ENCODE measurements around the gene MVD.

MVD gene

DNA sequence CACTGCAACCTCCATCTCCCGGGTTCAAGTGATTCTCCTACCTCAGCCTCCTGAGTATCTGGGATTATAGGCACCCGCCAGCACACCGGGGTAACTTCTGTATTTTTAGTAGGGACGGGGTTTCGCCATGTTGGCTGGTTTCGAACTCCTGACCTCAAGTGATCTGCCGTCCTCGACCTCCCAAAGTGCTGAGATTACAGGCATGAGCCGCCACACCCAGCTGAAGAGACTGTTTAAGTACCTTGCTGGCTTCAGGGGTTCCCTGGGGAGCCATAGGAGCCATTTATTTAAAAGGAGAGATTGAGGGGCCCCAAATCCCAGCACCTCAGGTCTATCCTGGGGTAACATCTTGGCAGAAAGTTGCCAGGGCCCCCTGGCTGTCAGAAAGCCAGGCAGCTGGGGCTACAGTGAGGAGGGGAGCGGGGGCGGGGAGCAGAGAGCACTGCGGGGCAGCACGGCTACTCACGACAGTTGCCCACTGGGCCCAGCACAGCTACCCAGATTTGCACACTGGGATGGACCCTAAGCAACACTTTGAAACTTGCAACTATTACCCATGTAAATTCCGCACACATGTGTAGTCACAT, 21.8 kb upstream of the MVD start:
- in situ Hi-C loops (cut with HindIII; ENCODE audit: low sequenced_read_pairs) = no loop called here

DNA sequence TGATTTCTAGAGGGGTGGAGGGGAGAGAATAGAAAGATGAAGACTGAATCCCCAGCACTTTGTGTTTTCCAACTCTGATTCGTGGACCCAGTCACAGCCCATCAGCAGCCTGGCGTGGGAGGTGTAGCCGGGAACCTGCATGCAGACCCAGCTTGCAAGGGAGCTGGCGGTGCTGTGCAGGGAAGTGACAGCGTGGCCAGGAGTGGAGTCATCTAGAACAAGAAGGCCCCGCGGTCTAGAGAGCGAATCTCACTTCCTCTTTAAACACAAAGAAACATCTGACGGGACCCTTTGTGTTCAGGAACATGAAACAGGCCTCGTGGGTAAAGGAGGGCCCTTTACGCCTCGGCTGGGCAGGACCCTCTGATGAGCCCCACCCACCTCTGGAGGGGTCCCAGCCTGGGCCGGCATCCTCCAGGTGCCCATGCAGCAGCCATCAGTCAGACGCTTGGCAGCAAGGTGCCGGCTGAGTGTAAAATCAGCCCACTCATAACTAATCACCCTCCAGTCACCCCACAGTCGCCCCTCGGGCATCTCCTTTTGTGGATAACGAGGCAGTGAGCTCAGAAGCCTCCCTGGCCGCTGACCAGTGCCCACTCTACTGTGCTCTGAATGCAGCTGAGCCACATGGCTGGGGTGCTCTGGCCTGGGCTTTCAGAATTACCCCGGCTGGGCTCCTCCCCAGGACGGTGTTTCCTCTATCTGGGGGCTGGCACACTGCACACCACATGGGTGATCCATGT, 19.0 kb upstream of the MVD start:
- in situ Hi-C loops (cut with HindIII; ENCODE audit: low sequenced_read_pairs) = no loop called here

DNA sequence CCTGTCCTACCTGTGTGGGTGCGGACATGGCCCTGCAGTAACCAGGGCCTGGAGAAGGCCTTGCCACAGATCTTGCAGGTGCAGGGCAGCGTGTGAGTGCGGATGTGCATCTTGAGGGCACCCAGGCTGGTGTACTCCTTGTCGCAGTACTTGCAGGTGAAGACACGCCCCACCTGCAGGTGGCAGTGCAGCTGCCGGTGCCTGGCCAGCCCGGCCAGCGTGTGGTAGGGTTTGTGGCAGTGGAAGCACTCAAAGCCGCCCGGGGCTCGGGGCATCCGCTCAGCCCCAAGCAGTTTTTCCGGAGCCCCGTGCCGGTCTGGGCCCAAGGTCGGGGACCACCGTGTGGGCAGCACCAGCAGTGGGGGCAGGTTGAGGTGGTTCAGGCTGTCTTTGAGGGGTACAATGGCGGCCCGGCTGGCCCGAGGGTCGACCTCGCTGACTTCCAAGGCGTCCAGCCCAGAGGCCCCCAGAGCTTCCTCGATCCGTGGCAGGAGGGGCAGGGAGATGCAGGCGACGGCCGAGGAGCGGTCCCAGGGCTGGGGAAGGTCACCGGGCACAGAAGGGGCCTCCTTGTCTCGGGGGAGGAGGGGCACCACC, 18.3 kb upstream of the MVD start:
- in situ Hi-C loops (cut with HindIII; ENCODE audit: low sequenced_read_pairs) = no loop called here

DNA sequence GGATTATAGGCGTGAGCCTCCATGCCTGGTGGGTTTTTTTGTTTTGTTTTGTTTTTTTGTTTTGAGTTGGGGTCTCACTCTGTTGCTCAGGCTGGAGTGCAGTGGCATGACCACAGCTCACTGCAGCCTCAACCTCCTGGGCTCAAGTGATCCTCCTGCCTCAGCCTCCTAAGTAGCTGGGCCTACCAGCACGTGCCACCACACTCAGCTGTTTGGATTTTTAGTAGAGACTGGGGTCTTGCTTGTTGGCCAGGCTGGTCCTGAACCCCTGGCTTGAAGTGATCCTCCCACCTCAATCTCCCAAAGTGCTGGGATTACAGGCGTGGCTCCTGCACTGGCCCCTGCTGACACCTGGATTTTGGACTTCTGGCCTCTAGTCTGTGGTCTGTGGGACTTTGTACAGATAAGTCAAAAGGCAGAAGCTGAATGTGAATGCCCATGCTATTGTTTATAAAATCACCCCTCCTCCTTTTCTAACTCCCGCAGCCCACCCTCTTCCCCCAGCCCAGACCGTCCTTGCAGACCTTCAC, 17.7 kb upstream of the MVD start:
- in situ Hi-C loops (cut with HindIII; ENCODE audit: low sequenced_read_pairs) = no loop called here

DNA sequence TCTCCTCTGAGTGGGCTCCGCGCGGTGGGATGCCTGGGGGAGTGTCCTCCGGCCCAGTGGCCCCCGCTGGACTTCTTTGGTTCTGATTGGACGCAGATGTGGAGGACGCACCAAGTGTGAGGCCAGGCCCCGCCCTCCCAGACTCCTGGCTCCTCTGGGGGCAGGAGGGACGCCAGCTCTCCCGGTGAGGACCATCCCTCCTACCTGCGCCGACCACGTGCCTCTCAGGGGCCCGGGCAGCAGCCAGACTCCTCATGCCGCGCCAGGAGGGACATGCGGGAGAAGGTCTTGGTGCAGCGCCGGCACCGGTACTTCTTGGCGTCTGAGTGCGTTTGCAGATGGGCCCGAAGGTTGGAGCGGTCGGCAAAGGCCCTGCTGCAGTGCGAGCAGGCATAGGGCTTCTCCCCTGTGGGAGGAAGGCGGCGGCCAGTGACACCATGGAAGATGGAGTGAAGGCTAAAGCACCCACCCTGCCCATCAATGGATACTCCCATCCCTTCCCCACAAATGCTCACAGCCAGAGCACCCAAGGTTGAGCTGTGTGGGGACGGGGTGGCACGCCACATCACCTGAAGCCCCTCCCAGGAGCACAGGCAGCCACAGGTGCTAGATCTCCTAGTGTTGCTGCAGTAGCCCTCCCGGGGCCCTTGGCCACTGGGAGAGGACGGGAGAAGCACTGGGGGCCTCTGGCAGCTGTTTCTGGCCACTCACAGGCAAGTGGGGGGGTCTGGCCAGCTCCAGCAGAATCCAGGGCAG, 15.5 kb upstream of the MVD start:
- in situ Hi-C loops (cut with HindIII; ENCODE audit: low sequenced_read_pairs) = loop anchor here (5.0 kb wide), 2 partner anchors 36 to 109 kb away; partner anchors contain the start of gene PIEZO1

DNA sequence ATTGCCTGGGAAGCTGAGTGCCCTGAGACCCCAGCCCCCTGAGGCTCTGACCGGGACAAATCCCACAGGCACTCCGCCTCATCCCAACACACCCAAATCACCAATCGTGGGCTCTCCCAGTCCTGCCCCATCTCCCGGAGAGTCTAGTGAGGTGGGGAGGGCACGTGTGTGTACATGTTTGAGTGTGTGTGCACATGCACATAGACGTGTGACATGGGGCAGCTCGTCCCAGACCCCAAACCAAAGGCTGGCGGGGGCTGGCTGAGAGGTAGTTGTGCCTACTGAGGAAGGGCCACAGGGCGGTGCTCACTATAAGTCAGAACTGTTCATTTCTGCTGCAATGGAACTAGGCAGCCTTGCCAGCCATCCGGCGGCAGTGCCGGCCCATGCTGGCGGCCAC, 14.8 kb upstream of the MVD start:
- in situ Hi-C loops (cut with HindIII; ENCODE audit: low sequenced_read_pairs) = loop anchor here (5.0 kb wide), 2 partner anchors 35 to 110 kb away; partner anchors contain the start of gene PIEZO1

DNA sequence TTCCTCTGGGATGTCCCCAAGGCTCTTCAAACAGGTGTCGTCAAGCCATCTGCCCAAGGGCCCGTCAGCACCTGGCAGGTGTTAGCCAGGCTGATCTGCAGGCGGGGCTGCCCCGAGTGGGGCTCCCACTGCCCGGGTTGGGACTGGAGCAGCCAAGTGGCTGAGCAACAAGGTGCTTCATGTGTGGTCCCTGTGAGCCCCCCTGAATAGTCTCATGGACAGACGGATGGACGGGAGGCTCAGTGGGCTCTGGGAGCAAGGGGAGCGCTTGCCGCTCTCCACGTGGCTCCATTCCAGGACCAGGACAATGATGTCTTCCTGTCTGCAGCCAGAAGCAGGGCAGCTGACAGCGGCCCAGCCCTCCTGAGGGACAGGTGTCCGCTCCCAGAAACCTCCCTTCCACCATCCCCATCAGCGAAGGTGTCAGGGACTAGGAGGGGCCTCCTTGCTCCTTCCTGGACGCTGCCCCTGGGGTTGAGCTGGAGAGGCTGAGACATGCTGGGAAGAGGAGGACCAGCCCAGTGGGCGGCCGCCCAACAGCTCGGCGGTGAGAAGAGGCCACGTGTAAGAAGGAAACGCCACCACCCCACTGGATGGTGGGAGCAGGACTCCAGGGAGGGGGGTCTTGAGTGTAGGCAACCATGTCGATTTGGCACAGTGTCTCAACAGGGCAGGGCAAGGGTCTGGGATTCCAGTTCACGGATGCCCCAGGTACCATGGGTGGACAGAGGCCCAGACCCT, 13.8 kb upstream of the MVD start:
- in situ Hi-C loops (cut with HindIII; ENCODE audit: low sequenced_read_pairs) = loop anchor here (5.0 kb wide), 2 partner anchors 34 to 111 kb away; partner anchors contain the start of gene PIEZO1

DNA sequence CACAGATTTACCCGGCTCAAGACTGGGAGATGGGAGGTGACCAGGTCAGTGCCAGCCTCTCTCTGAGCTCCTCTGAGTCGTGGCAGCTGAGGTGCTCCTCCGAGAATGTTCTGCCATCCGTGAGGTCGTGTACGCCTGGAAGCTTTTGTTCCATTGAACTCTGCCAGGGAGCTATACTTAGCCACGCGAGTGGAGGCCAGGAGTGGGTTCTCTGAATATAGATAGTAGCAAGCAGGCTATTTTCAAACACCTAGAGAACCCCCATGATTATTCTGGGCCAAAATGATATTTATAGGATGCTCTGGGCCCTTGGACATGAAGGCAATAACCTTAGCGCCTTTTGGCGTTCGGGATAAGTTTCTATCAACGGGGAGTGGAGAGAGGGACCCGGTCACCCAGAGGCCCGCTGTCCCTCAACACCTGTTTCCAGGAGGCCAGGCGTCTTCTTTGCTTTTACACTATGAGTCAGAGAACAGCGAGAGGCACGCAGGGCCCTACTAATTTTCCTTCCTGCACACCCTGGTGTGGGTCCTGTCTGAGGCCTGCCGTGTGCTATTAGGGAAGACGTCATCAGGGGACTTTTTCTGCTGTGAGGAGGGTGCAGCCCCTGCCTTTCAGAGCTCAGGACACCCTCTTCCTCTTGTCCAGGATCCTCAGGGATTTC, 11.0 kb upstream of the MVD start:
- in situ Hi-C loops (cut with HindIII; ENCODE audit: low sequenced_read_pairs) = no loop called here

DNA sequence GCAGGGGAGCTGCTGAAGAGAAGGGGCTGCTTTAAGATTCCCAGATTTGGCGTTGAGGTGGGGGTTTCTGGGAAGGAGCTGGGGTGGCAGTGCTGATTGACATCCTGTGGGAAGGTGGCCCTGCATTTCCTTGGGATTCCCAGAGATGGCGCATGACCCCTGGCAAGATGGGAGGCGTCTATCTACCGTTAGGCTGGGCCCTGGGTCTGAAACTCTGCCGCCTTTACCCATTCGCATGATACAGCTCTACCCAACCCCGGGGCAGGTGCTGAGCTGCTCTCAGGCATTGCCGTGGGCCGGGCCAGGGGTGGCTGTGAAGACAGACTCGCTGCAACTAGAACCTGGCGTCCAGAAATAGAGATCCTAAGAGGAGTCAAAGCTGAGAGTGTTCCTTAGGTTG, 9.9 kb upstream of the MVD start:
- in situ Hi-C loops (cut with HindIII; ENCODE audit: low sequenced_read_pairs) = no loop called here

DNA sequence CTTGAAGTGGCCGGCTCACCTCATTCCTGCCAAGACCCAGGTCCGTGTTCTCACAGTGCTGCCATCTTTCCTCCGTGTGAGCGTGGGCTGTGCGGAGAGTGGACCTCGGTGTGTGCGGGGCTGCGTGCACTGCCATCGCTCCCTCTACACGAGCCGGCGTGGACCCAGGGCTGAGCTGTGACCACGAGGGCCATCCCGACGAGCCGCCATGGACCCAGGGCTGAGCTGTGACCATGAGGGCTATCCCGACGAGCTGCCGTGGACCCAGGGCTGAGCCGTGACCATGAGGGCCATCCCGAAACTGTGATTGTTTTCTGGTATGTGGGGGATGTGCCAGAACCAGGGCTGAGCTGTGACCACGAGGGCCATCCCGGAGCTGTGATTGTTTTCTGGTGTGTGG, 8.9 kb upstream of the MVD start:
- in situ Hi-C loops (cut with HindIII; ENCODE audit: low sequenced_read_pairs) = no loop called here

DNA sequence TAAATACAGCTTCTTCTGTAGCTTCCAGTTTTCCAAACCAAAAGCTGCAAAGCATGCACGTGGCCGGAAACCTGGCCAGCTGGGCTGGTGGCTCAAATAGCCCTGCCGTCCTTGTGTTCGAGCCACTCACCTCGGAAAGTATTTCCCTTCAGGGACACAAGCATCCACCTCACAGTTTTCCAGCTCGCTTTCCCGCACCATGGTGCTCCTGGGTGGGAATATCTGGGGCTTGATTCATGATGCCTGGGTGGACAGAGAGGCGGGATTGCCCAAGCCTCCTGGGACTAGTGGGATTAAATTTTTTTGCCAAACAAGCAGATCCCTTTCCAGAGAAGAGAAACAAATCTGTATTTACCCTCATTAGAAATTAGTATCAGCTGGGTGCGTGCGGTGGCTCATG, 7.1 kb upstream of the MVD start:
- in situ Hi-C loops (cut with HindIII; ENCODE audit: low sequenced_read_pairs) = loop anchor here (5.0 kb wide), 1 partner anchor 83 kb away; no protein-coding TSS in a partner anchor

DNA sequence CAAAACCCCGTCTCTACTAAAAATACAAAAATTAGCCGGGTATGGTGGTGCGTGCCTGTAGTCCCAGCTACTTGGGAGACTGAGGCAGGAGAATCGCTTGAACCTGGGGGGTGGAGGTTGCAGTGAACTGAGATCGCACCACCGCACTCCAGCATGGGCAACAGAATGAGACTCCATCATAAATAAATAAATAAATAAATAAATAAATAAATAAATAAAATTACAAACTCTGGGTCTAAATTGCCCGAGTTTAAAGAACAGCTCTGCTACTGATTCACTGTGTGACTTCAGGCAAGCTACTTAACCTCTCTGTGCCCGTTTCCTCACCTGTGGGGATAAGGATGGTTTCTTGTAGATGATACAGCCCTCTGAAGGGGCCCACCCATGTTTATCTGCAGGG, 6.6 kb upstream of the MVD start:
- in situ Hi-C loops (cut with HindIII; ENCODE audit: low sequenced_read_pairs) = loop anchor here (5.0 kb wide), 1 partner anchor 82 kb away; no protein-coding TSS in a partner anchor

DNA sequence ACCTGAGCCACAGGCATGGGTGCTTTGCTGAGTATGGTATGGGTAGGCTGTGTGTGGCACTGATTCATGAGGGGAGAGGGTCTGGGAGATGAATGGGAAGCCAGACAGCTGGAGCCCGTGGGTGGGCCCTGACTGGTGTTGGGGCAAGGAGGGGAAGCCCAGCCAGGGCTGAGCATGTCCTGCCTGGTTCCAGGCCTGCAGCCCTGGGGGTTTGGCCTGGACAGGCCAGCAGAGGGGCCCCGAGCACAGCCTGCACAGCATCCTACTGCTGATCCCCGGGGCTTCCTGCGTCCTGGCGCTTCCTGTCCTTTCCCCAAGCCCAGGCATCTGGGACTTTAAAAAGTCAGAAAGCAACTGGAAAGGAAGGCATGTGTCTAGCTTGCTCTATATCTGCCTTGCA, 4.6 kb upstream of the MVD start:
- in situ Hi-C loops (cut with HindIII; ENCODE audit: low sequenced_read_pairs) = loop anchor here (5.0 kb wide), 1 partner anchor 80 kb away; no protein-coding TSS in a partner anchor

DNA sequence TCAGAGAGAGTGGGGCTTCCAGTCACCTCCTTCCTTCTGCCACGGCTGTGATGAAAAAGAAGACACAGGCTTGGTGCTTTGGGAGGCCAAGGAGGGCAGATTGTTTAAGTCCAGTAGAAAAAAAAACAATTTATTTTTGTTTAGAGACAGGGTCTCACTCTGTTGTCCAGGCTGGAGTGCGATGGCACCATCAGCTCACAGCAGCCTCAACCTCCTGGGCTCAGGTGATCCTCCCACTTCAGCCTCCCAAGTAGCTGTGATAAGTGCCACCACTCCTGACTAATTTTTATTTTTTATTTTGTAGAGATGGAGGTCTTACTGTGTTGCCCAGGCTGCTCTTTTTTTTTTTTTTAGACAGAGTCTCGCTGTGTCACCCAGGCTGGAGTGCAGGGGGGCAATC, 2.7 kb upstream of the MVD start:
- in situ Hi-C loops (cut with HindIII; ENCODE audit: low sequenced_read_pairs) = loop anchor here (5.0 kb wide), 1 partner anchor 78 kb away; no protein-coding TSS in a partner anchor

DNA sequence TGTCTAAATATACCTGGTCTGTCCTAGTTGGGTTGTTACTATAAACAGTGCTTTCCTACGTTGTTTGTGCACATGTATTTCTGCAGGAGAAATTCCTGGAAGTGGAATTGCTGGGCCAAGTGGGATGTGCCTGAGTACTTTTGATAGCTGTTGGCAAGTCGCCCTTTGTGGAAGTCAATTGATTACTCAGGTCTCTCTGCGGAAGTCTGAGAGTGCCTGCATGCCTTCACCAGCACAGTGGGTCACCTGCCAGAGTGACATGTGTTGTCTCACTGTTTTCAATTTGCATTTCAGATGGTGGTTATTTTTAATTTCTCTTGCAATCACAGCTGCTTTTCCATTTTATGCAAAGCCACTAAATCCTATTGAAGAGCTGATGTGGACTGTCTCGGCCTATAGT, 2.3 kb upstream of the MVD start:
- in situ Hi-C loops (cut with HindIII; ENCODE audit: low sequenced_read_pairs) = loop anchor here (5.0 kb wide), 1 partner anchor 78 kb away; no protein-coding TSS in a partner anchor

DNA sequence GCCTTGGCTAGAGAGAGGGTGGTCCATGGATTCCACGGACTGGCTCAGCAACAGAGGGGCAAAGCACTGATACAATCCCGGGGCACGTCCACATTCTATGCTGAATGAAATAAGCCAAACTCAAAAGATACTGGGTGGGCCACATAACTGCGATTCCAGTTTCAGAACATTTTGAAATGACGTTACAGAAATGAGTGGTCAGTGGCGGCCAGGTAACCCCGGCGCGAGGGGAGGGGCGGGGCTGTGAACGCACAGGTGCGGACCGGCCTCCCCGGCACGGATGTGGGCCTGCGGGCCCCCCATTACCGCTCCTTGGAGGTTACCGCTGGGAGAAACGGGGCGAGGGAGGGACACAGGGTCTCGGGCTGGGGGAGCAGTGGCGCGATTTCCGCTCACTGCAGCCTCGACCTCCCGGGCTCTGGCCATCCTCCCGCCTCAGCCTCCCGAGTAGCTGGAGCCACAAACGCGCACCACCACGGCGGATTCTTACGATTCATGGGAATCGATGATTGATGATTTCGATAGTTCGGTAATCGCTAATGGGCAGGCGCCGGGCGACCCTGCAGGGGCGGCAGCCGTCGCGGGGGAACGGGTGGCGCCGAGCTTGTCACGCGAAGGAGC, 559 bp downstream of the MVD start:
- in situ Hi-C loops (cut with HindIII; ENCODE audit: low sequenced_read_pairs) = no loop called here

DNA sequence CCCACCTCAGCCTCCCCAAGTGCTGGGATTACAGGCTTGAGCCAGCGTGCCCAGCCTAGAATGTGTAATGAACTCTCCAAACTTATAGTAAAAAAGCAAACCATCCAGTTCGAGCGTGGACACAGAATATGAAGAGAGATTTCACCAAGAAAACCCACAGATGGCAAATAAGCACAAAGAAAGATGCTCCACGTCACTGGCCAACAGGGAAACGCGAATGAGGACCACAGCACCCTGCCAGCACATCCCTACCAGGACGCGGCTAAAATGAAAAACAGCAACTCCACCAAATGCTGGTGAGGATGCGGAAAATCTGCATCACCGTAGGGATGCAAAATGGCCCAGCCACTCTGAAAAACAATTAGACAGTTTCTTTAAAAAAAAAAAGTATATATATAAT, 1.4 kb downstream of the MVD start:
- in situ Hi-C loops (cut with HindIII; ENCODE audit: low sequenced_read_pairs) = no loop called here

DNA sequence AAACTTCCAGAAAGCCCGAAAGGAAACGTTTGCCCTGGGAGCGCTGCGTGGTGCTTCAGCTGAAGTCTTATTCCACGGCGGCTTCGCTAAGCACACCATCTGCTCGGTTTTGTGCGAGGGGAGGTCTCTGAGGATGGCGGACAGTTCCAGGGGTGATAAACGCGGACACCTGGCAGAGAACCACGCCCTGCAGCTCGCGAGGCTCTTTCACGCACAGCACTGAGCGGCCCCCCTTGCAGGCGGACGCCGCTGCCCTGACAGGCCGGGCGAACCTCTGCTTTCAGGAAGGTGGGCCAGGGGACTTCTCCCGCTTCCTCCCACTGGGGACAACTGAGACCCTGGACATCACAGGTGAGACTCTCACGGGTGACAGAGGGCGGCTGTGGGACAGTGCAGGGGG, 3.7 kb downstream of the MVD start:
- in situ Hi-C loops (cut with HindIII; ENCODE audit: low sequenced_read_pairs) = no loop called here

DNA sequence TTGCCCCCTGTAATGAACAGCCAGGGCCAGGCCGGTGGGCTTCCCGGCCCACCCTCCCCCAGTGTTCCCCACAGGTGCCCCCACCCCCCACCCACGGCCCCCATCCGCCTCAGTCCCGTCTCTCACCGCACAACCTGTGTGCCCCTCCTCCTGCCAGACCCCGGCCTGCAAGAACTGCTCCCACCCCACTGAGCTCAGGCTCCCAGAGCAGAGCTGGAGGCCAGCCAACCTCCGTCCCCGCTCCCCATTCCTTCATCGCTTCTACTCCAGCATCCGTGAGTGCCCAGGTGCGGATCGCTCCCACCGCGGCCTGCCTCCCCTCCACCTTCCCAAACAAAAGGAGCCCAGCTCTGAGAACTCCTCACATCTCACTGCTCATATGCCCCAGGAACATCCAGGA, 4.2 kb downstream of the MVD start:
- in situ Hi-C loops (cut with HindIII; ENCODE audit: low sequenced_read_pairs) = no loop called here
